ENCODE measurements around the gene RNU2-63P.
A peak's percentile ranks its signal among the peaks of the same experiment; 100 is the strongest.
"Not testable (repeated sequence)": the region's sequence is repeated elsewhere in the genome, so short reads cannot be mapped to it uniquely, and the experiment has no call there.

RNU2-63P gene

DNA sequence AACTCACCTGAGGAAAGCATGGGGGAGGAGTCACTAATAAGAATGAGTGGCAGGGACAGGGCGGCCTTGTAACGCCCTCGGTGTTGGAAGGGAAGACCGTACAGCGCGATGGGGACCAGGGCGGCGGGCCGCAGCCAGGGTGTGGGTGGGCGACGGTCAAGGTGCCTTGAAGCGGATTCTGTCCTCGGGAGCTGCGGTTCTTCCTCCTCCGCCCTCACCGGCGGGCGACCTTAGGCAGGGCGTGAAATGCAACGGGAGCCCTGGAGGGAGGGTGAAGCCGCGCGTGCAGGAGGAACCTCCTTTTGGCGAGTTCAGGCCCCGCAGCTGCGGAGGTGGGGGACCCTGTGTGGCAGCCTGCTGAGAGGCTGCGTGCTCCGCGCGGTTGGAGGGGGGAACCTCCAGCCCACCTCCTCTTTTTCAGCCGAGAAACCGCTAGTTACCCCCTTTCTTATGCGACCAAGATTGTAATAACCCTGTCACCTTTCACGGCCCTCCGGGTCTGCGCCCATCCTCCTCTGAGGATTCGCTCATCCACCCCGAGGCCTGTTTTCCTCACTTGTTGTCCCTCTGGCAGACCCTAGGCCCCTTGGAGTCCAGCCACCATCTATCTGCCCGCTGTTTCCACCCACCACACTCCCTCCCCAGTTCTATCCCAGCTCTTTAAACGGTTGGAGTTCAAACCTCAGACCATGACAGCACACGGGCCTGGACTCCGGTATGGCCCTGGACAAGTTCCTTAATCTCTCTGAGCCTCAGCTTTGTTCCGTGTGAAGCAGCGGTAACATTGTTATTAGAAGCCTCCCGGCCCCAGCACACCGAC lies 823 bp upstream of the RNU2-63P start:
- peaks cover 26% of the 10 kb centered on the region for H3K4me1 Mint-ChIP-seq (ENCODE audit: low read depth)
- H3K9me3 Mint-ChIP-seq = peaks cover 7% of the 10 kb centered on the region
- H3K36me3 Mint-ChIP-seq (ENCODE audit: low read depth) = no peaks in the 10 kb centered on the region
- peak overlapping the region; percentile 100 for H3K27ac Mint-ChIP-seq
- H3K27me3 Mint-ChIP-seq = no peaks in the 10 kb centered on the region
- peak overlapping the region; percentile 97 for H3K4me3 Mint-ChIP-seq

DNA sequence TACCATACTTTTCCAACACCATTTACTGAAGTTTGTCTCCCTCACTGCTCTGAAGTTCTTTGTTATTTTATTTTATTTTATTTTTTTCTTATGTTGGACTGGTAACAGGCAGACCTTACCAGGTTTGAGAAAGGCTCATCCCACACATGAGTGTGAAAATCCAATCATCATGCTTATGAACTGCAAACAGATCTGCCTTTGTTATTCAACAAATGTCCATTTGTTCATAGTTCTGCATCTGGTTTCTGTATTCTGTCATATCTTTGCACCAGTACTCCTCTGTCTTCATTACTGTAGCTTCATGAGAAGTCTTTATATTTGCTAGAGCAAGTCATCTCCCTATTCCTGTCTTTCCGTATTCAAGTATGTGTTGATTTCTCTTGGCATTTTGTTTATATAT lies 5.3 kb downstream of the RNU2-63P start:
- no peak overlapping the region for H3K4me3 Mint-ChIP-seq
- H3K4me1 Mint-ChIP-seq (ENCODE audit: low read depth) = peaks cover 10% of the 10 kb centered on the region
- H3K27ac Mint-ChIP-seq = no peak overlapping the region
- no peaks in the 10 kb centered on the region for H3K9me3 Mint-ChIP-seq
- no peaks in the 10 kb centered on the region for H3K27me3 Mint-ChIP-seq
- no peaks in the 10 kb centered on the region for H3K36me3 Mint-ChIP-seq (ENCODE audit: low read depth)

DNA sequence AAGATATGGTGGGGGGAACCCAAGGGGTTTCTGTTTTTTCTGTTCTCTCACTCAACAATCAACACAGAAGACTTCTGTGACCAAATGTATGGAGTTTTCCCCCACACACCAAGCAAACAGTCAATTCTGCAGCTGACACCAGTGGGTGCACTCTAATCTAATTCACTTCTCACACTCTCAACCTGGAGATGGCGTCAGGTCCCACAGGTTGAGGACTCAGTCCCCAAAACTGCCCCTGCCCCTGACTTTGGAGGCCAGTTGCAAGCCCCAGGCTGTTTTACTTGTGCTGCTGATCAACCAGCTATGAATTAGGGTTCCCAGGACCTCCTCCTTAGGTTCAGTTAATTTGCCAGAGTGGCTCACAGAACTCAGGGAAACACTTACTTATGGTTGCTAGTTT lies 6.2 kb downstream of the RNU2-63P start:
- Mint-ChIP-seq H3K27ac (no peak overlapping the region), H3K27me3 (no peaks in the 10 kb centered on the region)

DNA sequence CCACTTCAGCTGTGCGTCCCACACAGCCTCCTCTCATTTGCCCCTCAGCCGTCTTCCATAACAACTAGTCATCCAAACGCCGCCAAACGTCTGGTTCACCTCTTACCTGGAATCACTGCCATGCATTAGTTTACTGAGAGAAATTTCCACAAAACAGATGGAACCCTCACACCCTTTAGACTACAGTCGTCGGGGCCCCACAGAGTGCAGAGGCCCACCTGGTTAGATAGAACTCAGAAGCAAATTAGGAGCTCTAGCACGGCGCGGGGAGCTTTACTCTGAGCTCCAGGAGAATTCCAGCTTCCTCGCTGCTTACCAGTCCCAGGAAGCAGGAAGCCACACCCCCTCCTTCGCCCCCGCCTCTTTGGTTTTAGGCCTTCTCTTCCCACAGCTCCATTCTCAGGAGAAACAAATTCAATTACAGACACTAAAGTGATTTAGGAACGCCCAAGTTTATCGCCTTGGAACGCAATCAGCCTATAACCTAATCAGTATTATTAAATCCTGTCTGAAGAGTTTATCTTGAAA lies 9.4 kb downstream of the RNU2-63P start:
- Mint-ChIP-seq H3K27ac (no peak overlapping the region), H3K4me1 (ENCODE audit: low read depth) (peaks cover 1% of the 10 kb centered on the region), H3K9me3 (no peaks in the 10 kb centered on the region), H3K36me3 (ENCODE audit: low read depth) (no peaks in the 10 kb centered on the region), H3K4me3 (no peak overlapping the region), H3K27me3 (no peaks in the 10 kb centered on the region)

More for the DNA sequence above, 6.2 kb downstream of the RNU2-63P start:
- Mint-ChIP-seq H3K9me3 (no peaks in the 10 kb centered on the region), H3K4me3 (no peak overlapping the region), H3K4me1 (ENCODE audit: low read depth) (peaks cover 6% of the 10 kb centered on the region), H3K36me3 (ENCODE audit: low read depth) (no peaks in the 10 kb centered on the region)

DNA sequence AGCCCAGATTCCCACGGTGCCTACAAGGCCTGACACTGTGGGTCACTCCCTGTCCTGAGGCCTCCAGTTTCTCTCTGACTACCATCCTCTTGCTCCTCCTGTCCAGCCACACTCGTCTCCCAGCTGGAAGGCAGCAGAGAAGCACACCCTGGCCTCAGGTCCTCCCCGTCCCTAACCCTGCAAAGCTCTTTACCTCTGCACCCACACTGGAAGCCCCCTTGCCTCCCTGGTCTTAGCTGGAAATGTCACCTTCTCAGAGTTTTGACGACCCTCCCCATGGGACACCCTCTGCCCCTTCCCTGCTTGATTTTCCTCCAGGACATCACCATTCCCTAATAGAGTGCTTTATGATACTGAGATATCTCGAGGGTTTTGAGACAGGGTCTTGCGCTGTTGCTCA lies 10.6 kb downstream of the RNU2-63P start:
- Mint-ChIP-seq H3K9me3 (no peaks in the 10 kb centered on the region), H3K27me3 (no peaks in the 10 kb centered on the region), H3K4me3 (no peak overlapping the region), H3K36me3 (ENCODE audit: low read depth) (no peaks in the 10 kb centered on the region), H3K27ac (no peak overlapping the region), H3K4me1 (ENCODE audit: low read depth) (peaks cover 7% of the 10 kb centered on the region)

DNA sequence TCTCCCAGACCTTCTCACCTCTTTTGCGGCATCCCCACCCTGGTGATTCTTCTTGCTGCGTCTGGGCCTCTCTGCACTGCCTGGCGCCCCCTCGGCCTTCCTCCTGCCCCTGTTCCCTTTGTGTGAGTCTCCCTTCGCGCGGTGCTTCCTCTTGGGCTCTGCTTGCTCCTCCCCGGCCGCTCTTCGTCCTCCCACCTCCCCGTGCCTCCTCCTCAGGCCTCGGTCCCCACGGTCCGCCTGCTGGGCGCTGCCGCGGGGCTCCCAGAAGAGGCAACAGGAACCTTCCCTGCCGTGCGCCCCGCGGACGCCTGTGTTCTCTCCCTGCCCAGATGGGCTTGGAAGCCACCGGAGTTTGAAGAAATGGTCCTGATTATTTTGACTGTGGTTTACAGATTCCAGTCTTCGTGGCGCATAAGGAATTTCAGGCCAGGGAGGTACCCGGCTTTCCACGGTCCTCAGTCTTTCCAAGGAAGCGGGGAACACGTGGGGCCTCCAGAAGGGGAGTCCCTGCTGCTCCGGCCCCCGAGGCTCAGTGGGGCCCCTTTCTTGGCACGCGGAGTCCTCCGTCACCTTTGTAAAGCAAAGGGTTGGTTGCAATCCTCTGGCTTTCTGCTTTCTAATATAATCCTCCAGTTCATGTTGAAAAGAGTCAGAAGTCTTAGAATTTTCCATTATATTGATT lies 13.1 kb downstream of the RNU2-63P start:
- no peak overlapping the region for H3K27ac Mint-ChIP-seq
- H3K4me3 Mint-ChIP-seq = no peak overlapping the region
- no peaks in the 10 kb centered on the region for H3K9me3 Mint-ChIP-seq
- no peaks in the 10 kb centered on the region for H3K36me3 Mint-ChIP-seq (ENCODE audit: low read depth)
- H3K4me1 Mint-ChIP-seq (ENCODE audit: low read depth) = peaks cover 7% of the 10 kb centered on the region
- H3K27me3 Mint-ChIP-seq = no peaks in the 10 kb centered on the region

DNA sequence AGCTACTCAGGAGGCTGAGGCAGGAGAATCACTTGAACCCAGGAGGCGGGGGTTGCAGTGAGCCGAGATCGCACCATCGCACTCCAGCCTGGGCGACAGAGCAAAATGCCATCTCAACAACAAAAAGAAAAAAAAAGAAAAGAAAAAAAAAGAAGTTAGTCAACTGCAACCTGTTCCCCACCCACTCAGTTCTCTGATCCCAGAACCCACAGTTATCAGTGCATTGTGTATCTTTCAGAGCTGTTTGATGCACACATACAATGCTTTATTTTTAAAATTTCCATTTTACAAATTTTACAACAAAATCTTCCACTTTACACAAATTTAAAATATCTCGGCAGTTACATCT lies 14.0 kb downstream of the RNU2-63P start:
- Mint-ChIP-seq H3K4me1 (ENCODE audit: low read depth) (peaks cover 7% of the 10 kb centered on the region), H3K27me3 (no peaks in the 10 kb centered on the region), H3K27ac (no peak overlapping the region), H3K4me3 (no peak overlapping the region), H3K36me3 (ENCODE audit: low read depth) (no peaks in the 10 kb centered on the region), H3K9me3 (no peaks in the 10 kb centered on the region)

DNA sequence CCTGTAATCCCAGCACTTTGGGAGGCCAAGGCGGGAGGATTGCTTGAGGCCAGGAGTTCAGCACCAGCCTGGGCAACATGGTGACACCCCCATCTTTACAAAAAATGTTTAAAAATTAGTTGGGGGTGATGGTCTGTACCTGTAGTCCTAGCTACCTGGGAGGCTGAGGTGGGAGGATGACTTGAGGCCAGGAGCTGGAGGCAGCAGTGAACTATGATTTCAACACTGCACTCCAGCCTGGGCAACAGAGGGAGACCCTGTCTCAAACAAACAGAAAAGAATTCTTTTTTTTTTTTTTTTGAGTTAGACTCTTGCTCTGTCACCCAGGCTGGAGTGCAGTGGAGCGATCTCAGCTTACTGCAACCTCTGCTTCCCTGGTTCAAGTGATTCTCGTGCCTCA lies 15.9 kb downstream of the RNU2-63P start:
- H3K9me3 Mint-ChIP-seq; H3K27ac Mint-ChIP-seq; H3K4me1 Mint-ChIP-seq (ENCODE audit: low read depth); H3K36me3 Mint-ChIP-seq (ENCODE audit: low read depth); H3K4me3 Mint-ChIP-seq; H3K27me3 Mint-ChIP-seq: not testable (repeated sequence)

DNA sequence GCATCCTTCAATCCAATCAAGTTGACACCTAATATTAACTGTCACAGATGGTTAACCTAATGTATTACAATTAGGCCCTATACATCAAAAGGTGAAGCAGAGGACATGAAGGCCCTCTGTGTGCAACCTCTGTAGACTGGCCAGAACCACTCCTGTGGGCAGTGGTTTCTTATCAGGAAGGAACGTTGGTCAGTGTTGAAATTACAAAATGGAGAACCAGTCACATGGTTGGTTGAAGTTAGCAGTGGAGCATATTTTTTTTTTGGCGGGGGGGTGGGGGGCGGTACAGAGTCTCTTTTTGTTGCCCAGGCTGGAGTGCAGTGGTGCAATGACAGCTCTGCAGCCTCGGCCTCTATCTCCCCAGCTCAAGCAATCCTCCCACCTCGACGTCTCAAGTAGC lies 19.8 kb downstream of the RNU2-63P start:
- Mint-ChIP-seq H3K9me3 (peaks cover 4% of the 10 kb centered on the region), H3K27ac (no peak overlapping the region), H3K4me1 (ENCODE audit: low read depth) (peaks cover 5% of the 10 kb centered on the region), H3K27me3 (no peaks in the 10 kb centered on the region), H3K4me3 (no peak overlapping the region), H3K36me3 (ENCODE audit: low read depth) (no peaks in the 10 kb centered on the region)

DNA sequence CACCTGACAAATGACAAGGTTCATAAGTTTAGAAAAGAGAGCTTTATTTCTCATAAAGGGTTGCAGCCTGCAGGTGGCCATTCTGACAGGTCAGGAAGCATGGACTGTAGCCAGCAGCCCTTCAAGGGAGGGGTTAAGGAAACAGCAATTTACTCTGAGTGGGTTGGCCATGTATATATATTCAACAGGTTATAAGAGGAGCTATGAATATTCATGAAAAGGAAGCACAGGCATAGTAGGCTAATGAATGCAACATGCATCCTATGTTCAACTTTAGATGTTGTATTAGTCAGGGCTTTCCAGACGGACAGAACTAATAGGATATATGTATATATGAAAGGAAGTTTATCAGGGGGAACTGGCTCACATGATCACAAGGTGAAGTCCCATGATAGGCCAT lies 20.6 kb downstream of the RNU2-63P start:
- no peaks in the 10 kb centered on the region for H3K27me3 Mint-ChIP-seq
- peaks cover 4% of the 10 kb centered on the region for H3K9me3 Mint-ChIP-seq
- no peak overlapping the region for H3K27ac Mint-ChIP-seq
- peaks cover 3% of the 10 kb centered on the region for H3K4me1 Mint-ChIP-seq (ENCODE audit: low read depth)
- no peak overlapping the region for H3K4me3 Mint-ChIP-seq
- no peaks in the 10 kb centered on the region for H3K36me3 Mint-ChIP-seq (ENCODE audit: low read depth)

DNA sequence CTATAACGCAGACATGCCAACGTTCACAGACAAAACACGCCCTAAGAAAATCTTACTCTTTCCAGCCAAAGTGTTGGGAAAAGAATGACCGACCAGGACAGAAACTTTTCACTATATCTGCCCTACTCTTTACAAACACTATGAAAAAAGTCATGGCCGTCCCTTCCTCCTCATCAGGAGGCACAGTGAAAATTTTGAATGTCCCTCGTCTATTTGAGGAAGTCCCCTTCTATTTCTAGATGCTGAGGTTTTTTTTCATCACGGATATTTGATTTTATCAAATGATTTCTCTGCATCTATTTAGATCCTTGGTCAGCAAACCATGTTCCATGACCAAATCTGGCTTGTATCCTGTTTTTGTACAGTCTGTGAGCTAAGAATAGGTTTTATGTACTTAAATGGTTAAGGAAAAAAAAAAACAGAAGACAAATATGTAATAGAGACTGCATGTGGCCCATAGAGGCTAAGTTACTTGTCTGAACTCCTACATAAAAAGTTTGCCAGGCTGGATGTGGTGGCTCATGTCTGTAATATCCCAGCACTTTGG lies 22.0 kb downstream of the RNU2-63P start:
- not testable (repeated sequence) for H3K4me1 Mint-ChIP-seq (ENCODE audit: low read depth); H3K36me3 Mint-ChIP-seq (ENCODE audit: low read depth); H3K27me3 Mint-ChIP-seq; H3K27ac Mint-ChIP-seq; H3K9me3 Mint-ChIP-seq; H3K4me3 Mint-ChIP-seq

DNA sequence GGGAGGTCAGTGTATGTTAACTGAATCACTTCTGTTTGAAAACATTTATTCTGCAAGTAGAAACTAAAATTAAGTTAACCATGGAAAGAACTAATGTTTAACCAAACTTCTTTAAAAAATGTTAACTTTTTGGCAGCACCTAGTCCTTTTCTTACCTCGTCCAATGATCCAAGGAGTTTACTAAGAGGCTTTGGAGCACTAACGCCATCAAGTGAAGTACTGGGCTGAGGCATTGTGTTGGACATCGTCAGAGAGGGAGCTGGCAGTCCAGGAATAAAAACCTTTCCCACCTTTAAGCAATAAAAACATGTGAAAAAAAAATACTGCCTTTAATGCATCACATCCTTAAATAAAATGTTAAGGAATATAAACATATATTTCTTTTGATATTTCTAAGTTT lies 23.8 kb downstream of the RNU2-63P start:
- not testable (repeated sequence) for H3K36me3 Mint-ChIP-seq (ENCODE audit: low read depth); H3K9me3 Mint-ChIP-seq; H3K27me3 Mint-ChIP-seq

DNA sequence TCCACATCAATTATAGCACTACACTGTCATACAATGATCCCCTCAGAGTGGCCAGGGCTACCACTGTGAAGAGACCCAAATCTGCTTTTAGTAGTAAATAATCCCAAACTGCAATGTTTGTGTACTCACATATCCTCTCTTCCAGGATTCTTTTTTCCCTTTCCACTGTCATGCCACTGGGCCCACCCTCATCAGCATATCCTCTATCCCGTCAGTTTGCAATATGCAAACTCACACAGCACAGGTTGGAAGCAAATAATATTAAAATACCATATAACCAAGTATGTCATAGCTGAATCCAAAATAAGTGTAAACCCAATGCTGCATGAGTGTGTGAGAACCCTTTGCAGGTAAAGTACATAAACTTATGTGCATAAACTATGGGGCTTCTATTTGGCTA lies 28.9 kb downstream of the RNU2-63P start:
- H3K36me3 Mint-ChIP-seq (ENCODE audit: low read depth); H3K4me3 Mint-ChIP-seq; H3K4me1 Mint-ChIP-seq (ENCODE audit: low read depth); H3K27me3 Mint-ChIP-seq; H3K27ac Mint-ChIP-seq; H3K9me3 Mint-ChIP-seq: not testable (repeated sequence)

More for the DNA sequence above, 23.8 kb downstream of the RNU2-63P start:
- not testable (repeated sequence) for H3K4me1 Mint-ChIP-seq (ENCODE audit: low read depth); H3K27ac Mint-ChIP-seq; H3K4me3 Mint-ChIP-seq

DNA sequence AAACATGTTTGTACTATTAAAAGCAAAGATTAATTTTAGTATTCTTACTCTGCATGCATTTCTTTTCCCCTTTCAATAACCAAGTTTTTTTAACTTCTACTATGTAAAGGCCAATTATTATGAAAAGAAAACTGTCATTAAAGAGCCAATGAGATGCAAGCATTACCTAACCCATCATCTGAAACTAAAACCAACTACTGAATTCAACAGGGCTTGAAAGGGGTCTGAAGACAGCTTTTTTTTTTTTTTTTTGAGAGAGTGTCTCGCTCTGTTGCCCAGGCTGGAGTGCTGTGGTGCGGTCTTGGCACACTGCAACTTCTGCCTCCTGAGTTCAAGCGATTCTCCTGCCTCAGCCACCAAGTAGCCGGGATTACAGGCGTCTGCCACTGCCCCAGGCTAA lies 30.4 kb downstream of the RNU2-63P start:
- H3K36me3 Mint-ChIP-seq (ENCODE audit: low read depth); H3K4me1 Mint-ChIP-seq (ENCODE audit: low read depth); H3K9me3 Mint-ChIP-seq; H3K27me3 Mint-ChIP-seq; H3K27ac Mint-ChIP-seq; H3K4me3 Mint-ChIP-seq: not testable (repeated sequence)

DNA sequence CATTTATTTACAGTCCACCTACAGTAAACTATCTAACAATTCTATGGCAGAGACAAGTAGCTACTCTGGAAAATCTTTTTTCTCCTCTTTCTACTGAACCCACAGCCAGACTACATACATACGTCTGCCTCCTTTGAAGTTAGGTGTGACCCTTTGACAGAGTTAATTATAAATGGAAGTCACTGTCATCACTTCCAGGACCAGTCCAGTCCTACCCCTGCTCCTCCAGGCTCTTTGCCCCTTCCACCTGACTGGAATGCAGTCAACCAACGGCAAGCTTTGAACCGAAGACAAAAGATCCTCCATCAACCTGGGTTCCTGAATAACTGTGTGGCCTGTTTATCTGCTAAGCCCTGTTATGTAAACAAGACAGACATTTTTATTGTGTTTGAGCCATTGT lies 35.2 kb downstream of the RNU2-63P start:
- H3K36me3 Mint-ChIP-seq (ENCODE audit: low read depth); H3K4me3 Mint-ChIP-seq; H3K9me3 Mint-ChIP-seq: not testable (repeated sequence)

More for the DNA sequence above, 35.2 kb downstream of the RNU2-63P start:
- not testable (repeated sequence) for H3K4me1 Mint-ChIP-seq (ENCODE audit: low read depth); H3K27ac Mint-ChIP-seq; H3K27me3 Mint-ChIP-seq
